ENCODE results near the gene ACAN. TPM values are rescaled to one million over a fixed set of nuclear protein-coding genes. Genes with fewer than 3 reads are reported as not detected.

Gene ACAN
- total RNA-seq, 1 experiment from 2014 or later, result 0.96 TPM

- DNase-seq (ENCODE audit: low read depth), result no peak
Observed at GRCh38 chr15:88802250-88802990, 816 bp upstream of the ACAN start.

- DNase-seq (ENCODE audit: low read depth), result no peak
Observed at GRCh38 chr15:88802991-88803240, 320 bp upstream of the ACAN start.

- DNase-seq (ENCODE audit: low read depth), result no peak
Observed at GRCh38 chr15:88803920-88804247, 648 bp downstream of the ACAN start.

- no peak for DNase-seq (ENCODE audit: low read depth)
Observed at GRCh38 chr15:88804257-88804656, 1.0 kb downstream of the ACAN start.

GRCh38 chr15:88805031-88805780 lies 2.0 kb downstream of the ACAN start:
- DNase-seq (ENCODE audit: low read depth), result no peak

GRCh38 chr15:88810446-88810845 lies 7.2 kb downstream of the ACAN start:
- DNase-seq (ENCODE audit: low read depth), result peak; percentile 48

- DNase-seq (ENCODE audit: low read depth), result no peak
Observed at GRCh38 chr15:88812133-88812532, 8.9 kb downstream of the ACAN start.

GRCh38 chr15:88813960-88814359 lies 10.7 kb downstream of the ACAN start:
- no peak for DNase-seq (ENCODE audit: low read depth)

- DNase-seq (ENCODE audit: low read depth), result no peak
Observed at GRCh38 chr15:88814393-88814792, 11.2 kb downstream of the ACAN start.

GRCh38 chr15:88818920-88819319 lies 15.7 kb downstream of the ACAN start:
- DNase-seq (ENCODE audit: low read depth), result no peak

GRCh38 chr15:88821993-88822392 lies 18.8 kb downstream of the ACAN start:
- DNase-seq (ENCODE audit: low read depth), result no peak

- DNase-seq (ENCODE audit: low read depth), result no peak
Observed at GRCh38 chr15:88828791-88829190, 25.6 kb downstream of the ACAN start.

- peak; percentile 33 for DNase-seq (ENCODE audit: low read depth)
Observed at GRCh38 chr15:88830016-88830415, 26.8 kb downstream of the ACAN start.

- peak; percentile 4 for DNase-seq (ENCODE audit: low read depth)
Observed at GRCh38 chr15:88832820-88833730, 29.8 kb downstream of the ACAN start.

- peak; percentile 37 for DNase-seq (ENCODE audit: low read depth)
Observed at GRCh38 chr15:88833731-88834100, 30.5 kb downstream of the ACAN start.

GRCh38 chr15:88834211-88834812 lies 31.1 kb downstream of the ACAN start:
- peak; percentile 45 for DNase-seq (ENCODE audit: low read depth)

GRCh38 chr15:88835119-88835518 lies 31.9 kb downstream of the ACAN start:
- no peak for DNase-seq (ENCODE audit: low read depth)

GRCh38 chr15:88835646-88836045 lies 32.4 kb downstream of the ACAN start:
- DNase-seq (ENCODE audit: low read depth), result peak; percentile 42

GRCh38 chr15:88838667-88839066 lies 35.4 kb downstream of the ACAN start:
- no peak for DNase-seq (ENCODE audit: low read depth)

- DNase-seq (ENCODE audit: low read depth), result no peak
Observed at GRCh38 chr15:88839146-88839545, 35.9 kb downstream of the ACAN start.

- no peak for DNase-seq (ENCODE audit: low read depth)
Observed at GRCh38 chr15:88839961-88840360, 36.7 kb downstream of the ACAN start.

- DNase-seq (ENCODE audit: low read depth), result no peak
Observed at GRCh38 chr15:88841236-88841635, 38.0 kb downstream of the ACAN start.

Data from RPMI7951 (cell line).